Right hindlimb (tissue), 1 donor: ENCODE data around the gene TRIM37.
"Not testable (repeated sequence)": the region's sequence is repeated elsewhere in the genome, so short reads cannot be mapped to it uniquely, and the experiment has no call there.

Experiments
- DNase-seq: peaks from one replicate; pipeline ENCODE4 v3.0.0-alpha.2; 2018

TRIM37 gene

GRCh38 chr17:59108400-59109102 lies 1.9 kb upstream of the TRIM37 start:
- no peak for DNase-seq

GRCh38 chr17:59107306-59107670 lies 608 bp upstream of the TRIM37 start:
- no peak for DNase-seq

- DNase-seq, result peak; percentile 65
Observed at GRCh38 chr17:59105852-59106462, 723 bp downstream of the TRIM37 start.

- no peak for DNase-seq
Observed at GRCh38 chr17:59101178-59101577, 5.5 kb downstream of the TRIM37 start.

- no peak for DNase-seq
Observed at GRCh38 chr17:59097876-59098275, 8.8 kb downstream of the TRIM37 start.

- DNase-seq, result no peak
Observed at GRCh38 chr17:59094861-59095530, 11.7 kb downstream of the TRIM37 start.

GRCh38 chr17:59093702-59094231 lies 12.9 kb downstream of the TRIM37 start:
- peak; percentile 46 for DNase-seq

- no peak for DNase-seq
Observed at GRCh38 chr17:59093145-59093701, 13.5 kb downstream of the TRIM37 start.

GRCh38 chr17:59090593-59090992 lies 16.1 kb downstream of the TRIM37 start:
- not testable (repeated sequence) for DNase-seq

- no peak for DNase-seq
Observed at GRCh38 chr17:59084154-59084553, 22.5 kb downstream of the TRIM37 start.

GRCh38 chr17:59074494-59074893 lies 32.2 kb downstream of the TRIM37 start:
- no peak for DNase-seq

- DNase-seq, result no peak
Observed at GRCh38 chr17:59073972-59074371, 32.7 kb downstream of the TRIM37 start.

GRCh38 chr17:59069856-59070255 lies 36.8 kb downstream of the TRIM37 start:
- DNase-seq, result no peak

- no peak for DNase-seq
Observed at GRCh38 chr17:59067756-59068155, 38.9 kb downstream of the TRIM37 start.

- DNase-seq, result no peak
Observed at GRCh38 chr17:59067340-59067739, 39.3 kb downstream of the TRIM37 start.

GRCh38 chr17:59062509-59062908 lies 44.2 kb downstream of the TRIM37 start:
- no peak for DNase-seq

- no peak for DNase-seq
Observed at GRCh38 chr17:59056857-59057256, 49.8 kb downstream of the TRIM37 start.

GRCh38 chr17:59049798-59050197 lies 56.9 kb downstream of the TRIM37 start:
- DNase-seq, result no peak

GRCh38 chr17:59047616-59048015 lies 59.1 kb downstream of the TRIM37 start:
- DNase-seq, result no peak

- no peak for DNase-seq
Observed at GRCh38 chr17:59046192-59046591, 60.5 kb downstream of the TRIM37 start.

- DNase-seq, result no peak
Observed at GRCh38 chr17:59038734-59039133, 67.9 kb downstream of the TRIM37 start.

GRCh38 chr17:59037960-59038359 lies 68.7 kb downstream of the TRIM37 start:
- DNase-seq, result no peak

- no peak for DNase-seq
Observed at GRCh38 chr17:59030811-59031210, 75.9 kb downstream of the TRIM37 start.

- DNase-seq, result peak; percentile 33
Observed at GRCh38 chr17:59028328-59028727, 78.4 kb downstream of the TRIM37 start.
